Memory B cell (primary cell): ENCODE data around the gene CNGA3.
"Not testable (repeated sequence)": the region's sequence is repeated elsewhere in the genome, so short reads cannot be mapped to it uniquely, and the experiment has no call there.

Experiments used
- ATAC-seq: fragments of 150-1000 bp; cut with Tn5 transposase; 2 replicates; pipeline ENCODE4 v1.10.0; 2021; ENCODE audit warnings: low read depth, mild to moderate bottlenecking, moderate library complexity
- DNase-seq, 2 donors: peaks; one replicate each; pipeline ENCODE4 v3.0.0; 2022; ENCODE audit warnings: low spot score in 2 of 2
- H3K27ac Mint-ChIP-seq: one replicate; pipeline ENCODE4 v1.8.0; 2022; ENCODE audit warnings: mild to moderate bottlenecking, moderate library complexity, mixed read lengths
- H3K27me3 Mint-ChIP-seq: one replicate; pipeline ENCODE4 v1.8.0; 2022; ENCODE audit warnings: mixed read lengths
- H3K36me3 Mint-ChIP-seq: one replicate; pipeline ENCODE4 v1.8.0; 2022; ENCODE audit warnings: mild to moderate bottlenecking, mixed read lengths
- H3K4me1 Mint-ChIP-seq: one replicate; pipeline ENCODE4 v1.8.0; 2022; ENCODE audit warnings: mixed read lengths
- H3K4me3 Mint-ChIP-seq: one replicate; pipeline ENCODE4 v1.8.0; 2022; ENCODE audit warnings: mild to moderate bottlenecking, moderate library complexity, mixed read lengths
- H3K9me3 Mint-ChIP-seq: one replicate; pipeline ENCODE4 v1.8.0; 2022; ENCODE audit warnings: mixed read lengths

Gene CNGA3

GRCh38 chr2:98311771-98312545 lies 34.3 kb upstream of the CNGA3 start:
- ATAC-seq (no peak), DNase-seq (no peak)
- Mint-ChIP-seq H3K4me3 (no peak overlapping the region), H3K27me3 (peaks cover 11% of the 10 kb centered on the region), H3K36me3 (no peaks in the 10 kb centered on the region), H3K27ac (no peak overlapping the region), H3K9me3 (no peaks in the 10 kb centered on the region), H3K4me1 (no peaks in the 10 kb centered on the region)

- Mint-ChIP-seq H3K4me3 (no peak overlapping the region), H3K36me3 (no peaks in the 10 kb centered on the region), H3K9me3 (peaks cover 3% of the 10 kb centered on the region), H3K27me3 (peaks cover 11% of the 10 kb centered on the region), H3K4me1 (no peaks in the 10 kb centered on the region), H3K27ac (no peak overlapping the region)
- DNase-seq (no peak), ATAC-seq (no peak)
These were observed 32.6 kb upstream of the CNGA3 start for GRCh38 chr2:98313492-98314250.

GRCh38 chr2:98314251-98314650 lies 32.0 kb upstream of the CNGA3 start:
- no peak overlapping the region for H3K4me3 Mint-ChIP-seq
- no peak for DNase-seq
- no peak overlapping the region for H3K27ac Mint-ChIP-seq
- no peaks in the 10 kb centered on the region for H3K4me1 Mint-ChIP-seq
- no peaks in the 10 kb centered on the region for H3K36me3 Mint-ChIP-seq
- peaks cover 5% of the 10 kb centered on the region for H3K9me3 Mint-ChIP-seq
- peaks cover 11% of the 10 kb centered on the region for H3K27me3 Mint-ChIP-seq
- no peak for ATAC-seq

- Mint-ChIP-seq H3K27ac (no peak overlapping the region), H3K4me1 (no peaks in the 10 kb centered on the region), H3K9me3 (peaks cover 11% of the 10 kb centered on the region), H3K27me3 (peaks cover 9% of the 10 kb centered on the region), H3K4me3 (no peak overlapping the region), H3K36me3 (no peaks in the 10 kb centered on the region)
- ATAC-seq, result no peak
- no peak for DNase-seq
These were observed 30.3 kb upstream of the CNGA3 start for GRCh38 chr2:98315957-98316356.

- Mint-ChIP-seq H3K9me3 (peaks cover 15% of the 10 kb centered on the region), H3K27ac (no peak overlapping the region), H3K4me1 (no peaks in the 10 kb centered on the region), H3K36me3 (no peaks in the 10 kb centered on the region), H3K4me3 (no peak overlapping the region), H3K27me3 (peaks cover 10% of the 10 kb centered on the region)
- no peak for ATAC-seq
- no peak for DNase-seq
These were observed 29.0 kb upstream of the CNGA3 start for GRCh38 chr2:98317214-98317613.

GRCh38 chr2:98320171-98320570 lies 26.1 kb upstream of the CNGA3 start:
- not testable (repeated sequence) for H3K36me3 Mint-ChIP-seq

GRCh38 chr2:98324181-98324580 lies 22.1 kb upstream of the CNGA3 start:
- peaks cover 19% of the 10 kb centered on the region for H3K9me3 Mint-ChIP-seq
- H3K36me3 Mint-ChIP-seq, result no peaks in the 10 kb centered on the region
- ATAC-seq, result no peak

More at GRCh38 chr2:98320171-98320570, 26.1 kb upstream of the CNGA3 start:
- not testable (repeated sequence) for H3K27me3 Mint-ChIP-seq, ATAC-seq, H3K4me3 Mint-ChIP-seq, H3K27ac Mint-ChIP-seq, DNase-seq, H3K4me1 Mint-ChIP-seq
- H3K9me3 Mint-ChIP-seq, result peaks cover 24% of the 10 kb centered on the region

GRCh38 chr2:98327776-98328175 lies 18.5 kb upstream of the CNGA3 start:
- ATAC-seq, result no peak

More at GRCh38 chr2:98324181-98324580, 22.1 kb upstream of the CNGA3 start:
- H3K27ac Mint-ChIP-seq, result no peak overlapping the region
- no peaks in the 10 kb centered on the region for H3K4me1 Mint-ChIP-seq
- H3K4me3 Mint-ChIP-seq, result no peak overlapping the region
- no peak for DNase-seq
- peaks cover 3% of the 10 kb centered on the region for H3K27me3 Mint-ChIP-seq

GRCh38 chr2:98329549-98329948 lies 16.7 kb upstream of the CNGA3 start:
- DNase-seq (no peak), ATAC-seq (no peak)
- Mint-ChIP-seq H3K36me3 (no peaks in the 10 kb centered on the region), H3K27ac (no peak overlapping the region), H3K4me3 (no peak overlapping the region), H3K9me3 (no peaks in the 10 kb centered on the region), H3K4me1 (no peaks in the 10 kb centered on the region), H3K27me3 (peaks cover 4% of the 10 kb centered on the region)

More at GRCh38 chr2:98327776-98328175, 18.5 kb upstream of the CNGA3 start:
- H3K36me3 Mint-ChIP-seq, result no peaks in the 10 kb centered on the region
- peaks cover 8% of the 10 kb centered on the region for H3K9me3 Mint-ChIP-seq
- no peak for DNase-seq
- H3K27ac Mint-ChIP-seq, result no peak overlapping the region
- peaks cover 5% of the 10 kb centered on the region for H3K27me3 Mint-ChIP-seq
- no peak overlapping the region for H3K4me3 Mint-ChIP-seq
- no peaks in the 10 kb centered on the region for H3K4me1 Mint-ChIP-seq

- ATAC-seq (no peak), DNase-seq (no peak)
- peaks cover 10% of the 10 kb centered on the region for H3K27me3 Mint-ChIP-seq
- H3K4me3 Mint-ChIP-seq, result no peak overlapping the region
- no peaks in the 10 kb centered on the region for H3K4me1 Mint-ChIP-seq
- no peak overlapping the region for H3K27ac Mint-ChIP-seq
- peaks cover 1% of the 10 kb centered on the region for H3K9me3 Mint-ChIP-seq
- no peaks in the 10 kb centered on the region for H3K36me3 Mint-ChIP-seq
These were observed 13.3 kb upstream of the CNGA3 start for GRCh38 chr2:98332989-98333388.

GRCh38 chr2:98333922-98334321 lies 12.3 kb upstream of the CNGA3 start:
- H3K9me3 Mint-ChIP-seq, result peaks cover 4% of the 10 kb centered on the region
- DNase-seq (no peak), ATAC-seq (no peak)
- no peak overlapping the region for H3K27ac Mint-ChIP-seq
- H3K4me3 Mint-ChIP-seq, result no peak overlapping the region
- H3K4me1 Mint-ChIP-seq, result no peaks in the 10 kb centered on the region
- H3K36me3 Mint-ChIP-seq, result no peaks in the 10 kb centered on the region
- H3K27me3 Mint-ChIP-seq, result peaks cover 10% of the 10 kb centered on the region

- H3K36me3 Mint-ChIP-seq, result no peaks in the 10 kb centered on the region
- H3K4me1 Mint-ChIP-seq, result no peaks in the 10 kb centered on the region
- H3K27ac Mint-ChIP-seq, result no peak overlapping the region
- no peak for DNase-seq
- peaks cover 11% of the 10 kb centered on the region for H3K27me3 Mint-ChIP-seq
- no peak overlapping the region for H3K4me3 Mint-ChIP-seq
- ATAC-seq, result no peak
- H3K9me3 Mint-ChIP-seq, result peaks cover 4% of the 10 kb centered on the region
These were observed 11.7 kb upstream of the CNGA3 start for GRCh38 chr2:98334439-98335078.

- H3K4me1 Mint-ChIP-seq, result no peaks in the 10 kb centered on the region
- ATAC-seq, result no peak
- peaks cover 12% of the 10 kb centered on the region for H3K27me3 Mint-ChIP-seq
- H3K4me3 Mint-ChIP-seq, result no peak overlapping the region
- peaks cover 4% of the 10 kb centered on the region for H3K9me3 Mint-ChIP-seq
- no peak overlapping the region for H3K27ac Mint-ChIP-seq
- no peaks in the 10 kb centered on the region for H3K36me3 Mint-ChIP-seq
- no peak for DNase-seq
These were observed 11.0 kb upstream of the CNGA3 start for GRCh38 chr2:98335271-98335670.

- peaks cover 17% of the 10 kb centered on the region for H3K27me3 Mint-ChIP-seq
- H3K9me3 Mint-ChIP-seq, result peaks cover 5% of the 10 kb centered on the region
- ATAC-seq, result no peak
- no peak overlapping the region for H3K4me3 Mint-ChIP-seq
- no peak for DNase-seq
- H3K27ac Mint-ChIP-seq, result no peak overlapping the region
- H3K4me1 Mint-ChIP-seq, result peaks cover 1% of the 10 kb centered on the region
- H3K36me3 Mint-ChIP-seq, result no peaks in the 10 kb centered on the region
These were observed 5.0 kb upstream of the CNGA3 start for GRCh38 chr2:98341241-98341640.
